ENCODE results near the gene ULK1.

Gene ULK1

DNA sequence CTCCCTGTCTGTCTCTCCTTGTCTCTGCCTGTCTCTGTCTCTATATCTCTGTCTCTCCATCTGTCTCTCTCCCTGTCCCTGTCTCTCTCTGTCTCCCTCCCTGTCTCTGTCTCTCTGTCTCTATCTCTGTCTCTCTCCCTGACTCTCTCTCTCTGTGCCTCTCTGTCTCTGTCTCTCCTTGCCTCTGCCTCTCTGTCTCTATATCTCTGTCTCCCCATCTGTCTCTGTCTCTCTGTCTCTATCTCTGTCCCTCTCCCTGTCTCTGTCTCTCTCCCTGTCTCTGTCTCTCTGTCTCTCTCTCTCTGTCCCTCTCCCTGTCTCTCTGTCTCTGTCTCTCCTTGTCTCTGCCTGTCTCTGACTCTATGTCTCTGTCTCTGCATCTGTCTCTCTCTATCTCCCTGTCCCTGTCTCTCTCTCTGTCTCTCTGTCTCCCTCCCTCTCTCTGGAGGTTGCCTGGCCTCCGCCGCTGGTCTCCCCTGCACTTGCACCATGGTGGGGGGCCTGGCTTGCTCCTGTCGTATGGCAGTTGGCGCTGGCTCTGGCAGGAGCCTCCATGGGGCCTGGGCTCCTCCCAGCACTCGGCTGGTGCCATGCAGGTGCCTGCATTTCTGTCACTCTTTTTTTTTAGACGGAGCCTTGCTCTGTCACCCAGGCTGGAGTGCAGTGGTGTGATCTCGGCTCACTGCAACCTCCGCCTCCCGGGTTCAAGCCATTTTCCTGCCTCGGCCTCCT, 37.9 kb upstream of the ULK1 start:
- TF ChIP-seq ZFX (IDR thresholded peaks at IDR 0.05; ENCODE audit: borderline replicate concordance): no peak
- TF ChIP-seq, protein P1, sequence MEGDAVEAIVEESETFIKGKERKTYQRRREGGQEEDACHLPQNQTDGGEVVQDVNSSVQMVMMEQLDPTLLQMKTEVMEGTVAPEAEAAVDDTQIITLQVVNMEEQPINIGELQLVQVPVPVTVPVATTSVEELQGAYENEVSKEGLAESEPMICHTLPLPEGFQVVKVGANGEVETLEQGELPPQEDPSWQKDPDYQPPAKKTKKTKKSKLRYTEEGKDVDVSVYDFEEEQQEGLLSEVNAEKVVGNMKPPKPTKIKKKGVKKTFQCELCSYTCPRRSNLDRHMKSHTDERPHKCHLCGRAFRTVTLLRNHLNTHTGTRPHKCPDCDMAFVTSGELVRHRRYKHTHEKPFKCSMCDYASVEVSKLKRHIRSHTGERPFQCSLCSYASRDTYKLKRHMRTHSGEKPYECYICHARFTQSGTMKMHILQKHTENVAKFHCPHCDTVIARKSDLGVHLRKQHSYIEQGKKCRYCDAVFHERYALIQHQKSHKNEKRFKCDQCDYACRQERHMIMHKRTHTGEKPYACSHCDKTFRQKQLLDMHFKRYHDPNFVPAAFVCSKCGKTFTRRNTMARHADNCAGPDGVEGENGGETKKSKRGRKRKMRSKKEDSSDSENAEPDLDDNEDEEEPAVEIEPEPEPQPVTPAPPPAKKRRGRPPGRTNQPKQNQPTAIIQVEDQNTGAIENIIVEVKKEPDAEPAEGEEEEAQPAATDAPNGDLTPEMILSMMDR (IDR thresholded peaks at IDR 0.05): no peak

DNA sequence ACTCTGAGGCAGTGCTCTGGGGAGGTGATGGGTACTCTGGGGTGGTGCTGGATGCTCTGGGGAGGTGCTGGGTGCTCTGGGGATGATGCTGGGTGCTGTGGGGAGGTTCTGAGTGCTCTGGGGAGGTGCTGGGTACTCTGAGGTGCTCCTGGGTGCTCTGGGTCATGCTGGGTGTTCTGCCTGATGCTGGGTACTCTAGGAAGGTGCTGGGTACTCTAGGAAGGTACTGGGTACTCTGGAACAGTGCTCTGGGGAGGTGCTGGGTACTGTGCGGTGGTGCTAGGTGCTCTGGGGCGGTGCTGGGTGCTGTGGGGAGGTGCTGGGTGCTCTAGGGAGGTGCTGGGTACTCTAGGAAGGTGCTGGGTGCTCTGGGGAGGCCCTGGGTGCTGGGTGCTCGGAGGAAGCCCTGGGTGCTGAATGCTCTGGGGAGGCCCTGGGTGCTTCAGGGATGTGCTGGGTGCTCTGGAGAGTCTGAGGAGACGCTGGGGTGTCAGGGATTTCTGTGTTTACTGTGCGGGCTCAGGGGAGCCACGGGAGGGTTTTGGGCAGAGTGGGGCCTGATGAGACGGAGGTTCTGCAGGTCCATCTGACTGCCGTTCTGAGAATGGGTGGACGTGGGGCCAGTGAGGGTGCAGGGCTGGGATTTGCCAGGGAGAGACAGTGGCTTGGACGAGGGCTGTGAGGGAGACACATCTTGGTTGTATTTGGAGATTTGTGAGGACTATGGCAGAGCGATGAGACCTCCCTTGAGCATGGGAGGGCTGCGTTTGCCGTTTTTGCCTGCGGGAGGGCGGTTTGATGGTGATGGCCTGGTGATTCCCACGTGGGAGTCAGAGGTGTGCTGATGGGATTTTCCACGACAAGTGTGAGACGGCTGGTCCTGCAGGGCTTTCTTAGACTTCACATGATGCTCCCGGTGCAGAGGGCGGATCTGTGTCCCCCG, 36.2 kb upstream of the ULK1 start:
- no peak overlapping the region for H3K27ac ChIP-seq
- TF ChIP-seq, protein P1 (IDR thresholded peaks at IDR 0.05): no peak
- no peak for TF ChIP-seq ZFX (IDR thresholded peaks at IDR 0.05; ENCODE audit: borderline replicate concordance)

More for the DNA sequence above, 37.9 kb upstream of the ULK1 start:
- H3K27ac ChIP-seq: no peak overlapping the region

DNA sequence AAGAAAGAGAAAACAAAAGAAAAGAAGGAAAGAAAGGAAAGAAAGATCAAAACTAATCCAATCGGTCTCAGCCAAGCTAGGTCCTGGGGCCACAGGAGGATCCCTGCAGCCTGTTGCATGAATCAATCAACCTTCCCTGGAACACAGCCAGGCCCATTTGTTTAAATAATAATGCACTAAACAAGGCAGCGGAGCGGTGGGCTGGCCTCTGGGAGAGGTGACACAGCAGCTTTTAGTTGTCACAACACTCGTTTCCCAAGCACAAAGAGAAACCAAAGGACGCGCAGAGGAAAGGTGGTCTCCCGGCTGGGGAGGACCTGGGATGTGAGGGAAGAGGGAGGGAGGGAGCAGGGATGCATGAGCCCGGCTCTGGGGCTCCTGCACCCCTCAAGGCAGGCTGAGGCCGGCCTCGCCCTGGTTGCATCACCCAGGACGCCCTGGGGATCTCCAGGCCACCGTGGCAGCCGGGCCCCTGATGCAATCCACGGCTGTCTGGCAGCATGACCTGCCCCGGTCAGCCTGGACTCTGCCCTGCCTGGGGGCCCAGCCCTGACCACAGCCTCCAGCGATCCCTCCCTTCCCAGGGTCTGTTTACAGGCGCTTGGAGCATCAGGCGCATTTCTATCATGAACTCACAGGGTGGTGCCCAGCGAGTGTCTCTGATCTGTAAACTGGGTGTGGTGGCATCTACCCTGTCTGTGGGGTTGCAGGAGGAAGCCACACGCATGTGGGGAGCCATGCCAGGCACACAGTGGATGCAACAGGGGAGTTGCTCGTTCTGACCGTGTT, 33.8 kb upstream of the ULK1 start:
- TF ChIP-seq, protein P1 (IDR thresholded peaks at IDR 0.05): no peak
- no peak for TF ChIP-seq ZFX (IDR thresholded peaks at IDR 0.05; ENCODE audit: borderline replicate concordance)
- H3K27ac ChIP-seq: no peak overlapping the region

DNA sequence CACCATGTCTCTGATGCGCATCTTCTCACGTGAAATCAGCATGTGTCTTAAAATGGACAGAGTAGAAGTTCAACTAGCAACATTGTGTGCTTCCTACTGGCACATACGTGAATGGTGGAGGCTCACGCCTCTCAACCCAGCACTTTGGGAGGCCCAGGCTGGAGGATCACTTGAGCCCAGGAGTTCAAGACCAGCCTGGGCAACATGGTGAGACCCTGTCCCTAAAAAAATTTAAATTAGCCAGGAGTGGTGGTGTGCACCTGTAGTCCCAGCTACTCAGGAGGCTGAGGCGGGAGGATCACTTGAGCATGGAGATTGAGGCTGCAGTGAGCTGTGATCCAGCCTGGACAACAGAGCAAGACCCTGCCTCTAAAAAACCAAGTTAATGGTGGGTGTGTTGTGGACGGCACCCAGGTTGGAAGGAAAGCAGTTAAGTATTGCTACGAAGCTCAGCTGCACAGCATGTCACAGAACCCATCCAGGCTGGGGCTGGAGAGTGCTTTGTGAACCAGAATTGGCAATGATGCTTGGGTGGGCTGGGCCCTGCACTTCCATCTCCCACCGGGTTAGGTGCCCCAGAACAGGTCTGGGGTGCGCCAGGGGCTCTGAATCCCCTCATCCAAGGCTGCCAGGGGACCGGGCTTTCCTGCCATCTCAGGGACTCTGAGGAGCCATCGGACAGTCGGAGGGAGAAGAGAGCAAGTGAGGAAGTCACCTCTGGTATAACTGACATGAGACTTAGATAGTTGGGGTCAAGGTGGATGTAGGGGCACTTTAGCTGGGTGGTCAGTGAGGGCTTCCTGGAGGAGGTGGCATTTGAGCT, 33.0 kb upstream of the ULK1 start:
- H3K27ac ChIP-seq: no peak overlapping the region

DNA sequence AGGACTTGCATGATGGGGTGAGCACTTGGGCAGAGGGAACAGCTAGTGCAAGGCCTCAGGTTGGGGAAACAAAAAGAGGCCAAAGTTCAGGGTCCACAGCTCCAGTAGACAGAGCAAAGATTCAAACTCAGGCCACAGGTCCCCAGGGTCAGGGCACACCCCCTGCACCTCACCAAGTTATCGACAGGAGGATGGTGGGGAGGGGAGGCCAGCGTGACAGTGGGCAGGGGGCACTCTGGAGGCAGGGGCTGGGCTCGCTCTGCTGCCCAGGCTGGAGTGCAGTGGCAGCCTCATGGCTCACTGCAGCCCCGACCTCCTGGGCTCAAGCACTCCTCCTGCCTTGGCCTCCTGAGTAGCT, 32.4 kb upstream of the ULK1 start:
- TF ChIP-seq, protein P1 (IDR thresholded peaks at IDR 0.05): no peak
- no peak for TF ChIP-seq ZFX (IDR thresholded peaks at IDR 0.05; ENCODE audit: borderline replicate concordance)
- no peak overlapping the region for H3K27ac ChIP-seq

More for the DNA sequence above, 33.0 kb upstream of the ULK1 start:
- no peak for TF ChIP-seq ZFX (IDR thresholded peaks at IDR 0.05; ENCODE audit: borderline replicate concordance)
- TF ChIP-seq, protein P1 (IDR thresholded peaks at IDR 0.05): no peak

DNA sequence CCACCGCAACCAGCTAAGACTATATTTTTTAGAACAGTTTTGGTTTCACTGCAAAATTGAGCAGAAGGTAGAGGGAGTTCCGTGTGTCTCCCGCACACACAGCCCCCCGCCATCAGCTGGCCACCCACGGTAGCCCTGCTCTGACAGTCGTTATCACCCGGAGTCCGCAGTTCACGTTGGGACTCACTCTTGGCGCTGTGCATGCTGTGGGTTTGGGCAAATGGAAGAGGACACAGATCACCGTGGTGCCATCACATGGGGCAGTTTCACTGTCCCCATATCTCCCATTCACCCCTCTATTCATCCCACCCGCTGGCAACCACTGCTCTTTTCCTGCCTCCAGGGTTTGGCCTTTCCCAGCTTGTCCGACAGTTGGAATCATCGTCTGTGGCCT, 31.8 kb upstream of the ULK1 start:
- no peak overlapping the region for H3K27ac ChIP-seq
- no peak for TF ChIP-seq ZFX (IDR thresholded peaks at IDR 0.05; ENCODE audit: borderline replicate concordance)
- TF ChIP-seq, protein P1 (IDR thresholded peaks at IDR 0.05): no peak
